Glutamatergic neuron (in vitro differentiated cells): ENCODE results near the gene PEX19. TPM values are rescaled to one million over a fixed set of nuclear protein-coding genes. Genes with fewer than 3 reads are reported as not detected.

ENCODE experiments used
- DNase-seq: peaks from one replicate; pipeline ENCODE4 v3.0.0; 2022
- H3K27ac Mint-ChIP-seq: one replicate; pipeline ENCODE4 v1.8.0; 2020; ENCODE audit warnings: mild to moderate bottlenecking, mixed read lengths, inconsistent platforms; ENCODE audit not compliant: unreplicated experiment
- H3K27me3 Mint-ChIP-seq: one replicate; pipeline ENCODE4 v1.8.0; 2020; ENCODE audit warnings: mild to moderate bottlenecking, moderate library complexity, mixed read lengths, inconsistent platforms; ENCODE audit not compliant: unreplicated experiment
- H3K36me3 Mint-ChIP-seq: one replicate; pipeline ENCODE4 v1.8.0; 2020; ENCODE audit warnings: mild to moderate bottlenecking, mixed read lengths, inconsistent platforms; ENCODE audit not compliant: unreplicated experiment
- H3K4me1 Mint-ChIP-seq: one replicate; pipeline ENCODE4 v1.8.0; 2020; ENCODE audit warnings: mild to moderate bottlenecking, low read depth, mixed read lengths, inconsistent platforms; ENCODE audit not compliant: unreplicated experiment
- H3K4me3 Mint-ChIP-seq: one replicate; pipeline ENCODE4 v1.8.0; 2020; ENCODE audit warnings: mild to moderate bottlenecking, mixed read lengths, inconsistent platforms; ENCODE audit not compliant: unreplicated experiment
- H3K9me3 Mint-ChIP-seq: one replicate; pipeline ENCODE4 v1.8.0; 2020; ENCODE audit warnings: mild to moderate bottlenecking, moderate library complexity, mixed read lengths, inconsistent platforms; ENCODE audit not compliant: unreplicated experiment
- total RNA-seq: library from RNA; stranded (reverse); fragmentation: NEBNext Ultra II Directional; extraction: Animal tissue kit (Norgen Biotek cat#: 25700); gene quantifications from one replicate; pipeline ENCODE4 v1.2.1, GENCODE V29; 2021; ENCODE audit not compliant: unreplicated experiment
- TF ChIP-seq, protein P1 (sequence below): fragments of 200-600 bp; sonication (generic); IDR thresholded peaks from one replicate; pipeline ENCODE4 v1.5.0; 2021; ENCODE audit not compliant: partially characterized antibody, unreplicated experiment

The PEX19 gene
- total RNA-seq, 1 donor from 2014 or later, result 48.8 TPM

DNA sequence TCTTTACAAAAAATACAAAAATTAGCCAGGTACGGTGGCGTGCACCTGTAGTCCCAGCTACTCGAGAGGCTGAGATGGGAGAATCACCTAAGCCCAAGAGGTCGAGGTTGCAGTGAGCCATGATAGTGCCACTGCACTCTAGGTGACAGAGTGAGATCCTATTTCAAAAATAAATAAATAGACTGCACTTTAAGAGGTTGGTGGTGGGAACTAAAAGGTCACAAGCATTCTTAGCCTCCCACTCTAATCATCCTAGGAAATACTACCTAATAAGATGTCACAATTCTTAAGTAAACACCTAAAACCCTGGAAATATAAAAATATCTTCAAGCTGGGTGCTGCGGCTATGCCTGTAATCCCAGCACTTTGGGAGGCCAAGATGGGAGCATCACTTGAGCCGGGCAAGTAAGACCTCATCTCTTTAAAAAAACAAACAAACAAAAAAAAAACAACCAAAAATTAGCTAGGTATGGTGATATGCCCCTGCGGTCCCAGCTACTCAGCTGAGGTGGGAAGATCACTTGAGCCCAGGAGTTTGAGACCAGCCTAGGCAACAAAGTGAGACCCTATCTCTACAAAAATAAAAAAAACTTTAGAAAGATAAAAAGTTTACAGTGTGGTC, 26.6 kb downstream of the PEX19 start:
- no peak overlapping the region for H3K4me3 Mint-ChIP-seq
- H3K36me3 Mint-ChIP-seq, result no peaks in the 10 kb centered on the region
- TF ChIP-seq, protein P1, sequence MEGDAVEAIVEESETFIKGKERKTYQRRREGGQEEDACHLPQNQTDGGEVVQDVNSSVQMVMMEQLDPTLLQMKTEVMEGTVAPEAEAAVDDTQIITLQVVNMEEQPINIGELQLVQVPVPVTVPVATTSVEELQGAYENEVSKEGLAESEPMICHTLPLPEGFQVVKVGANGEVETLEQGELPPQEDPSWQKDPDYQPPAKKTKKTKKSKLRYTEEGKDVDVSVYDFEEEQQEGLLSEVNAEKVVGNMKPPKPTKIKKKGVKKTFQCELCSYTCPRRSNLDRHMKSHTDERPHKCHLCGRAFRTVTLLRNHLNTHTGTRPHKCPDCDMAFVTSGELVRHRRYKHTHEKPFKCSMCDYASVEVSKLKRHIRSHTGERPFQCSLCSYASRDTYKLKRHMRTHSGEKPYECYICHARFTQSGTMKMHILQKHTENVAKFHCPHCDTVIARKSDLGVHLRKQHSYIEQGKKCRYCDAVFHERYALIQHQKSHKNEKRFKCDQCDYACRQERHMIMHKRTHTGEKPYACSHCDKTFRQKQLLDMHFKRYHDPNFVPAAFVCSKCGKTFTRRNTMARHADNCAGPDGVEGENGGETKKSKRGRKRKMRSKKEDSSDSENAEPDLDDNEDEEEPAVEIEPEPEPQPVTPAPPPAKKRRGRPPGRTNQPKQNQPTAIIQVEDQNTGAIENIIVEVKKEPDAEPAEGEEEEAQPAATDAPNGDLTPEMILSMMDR, result no peak
- peaks cover 8% of the 10 kb centered on the region for H3K9me3 Mint-ChIP-seq
- peaks cover 5% of the 10 kb centered on the region for H3K27me3 Mint-ChIP-seq
- no peak overlapping the region for H3K27ac Mint-ChIP-seq
- DNase-seq, result no peak
- H3K4me1 Mint-ChIP-seq, result peaks cover 15% of the 10 kb centered on the region

GRCh38 chr1:160257411-160258015, 27.4 kb downstream of the PEX19 start:
- H3K4me1 Mint-ChIP-seq, result peaks cover 15% of the 10 kb centered on the region
- no peaks in the 10 kb centered on the region for H3K36me3 Mint-ChIP-seq
- H3K9me3 Mint-ChIP-seq, result peaks cover 8% of the 10 kb centered on the region
- TF ChIP-seq, protein P1, result no peak
- no peak overlapping the region for H3K4me3 Mint-ChIP-seq
- no peak for DNase-seq
- peaks cover 5% of the 10 kb centered on the region for H3K27me3 Mint-ChIP-seq
- H3K27ac Mint-ChIP-seq, result no peak overlapping the region

GRCh38 chr1:160256396-160257046, 28.4 kb downstream of the PEX19 start:
- peaks cover 5% of the 10 kb centered on the region for H3K9me3 Mint-ChIP-seq
- no peaks in the 10 kb centered on the region for H3K36me3 Mint-ChIP-seq
- no peak for DNase-seq
- H3K27me3 Mint-ChIP-seq, result no peaks in the 10 kb centered on the region
- no peak overlapping the region for H3K27ac Mint-ChIP-seq
- H3K4me1 Mint-ChIP-seq, result peaks cover 18% of the 10 kb centered on the region
- no peak overlapping the region for H3K4me3 Mint-ChIP-seq
- TF ChIP-seq, protein P1, result no peak

GRCh38 chr1:160255781-160256300, 29.1 kb downstream of the PEX19 start:
- no peaks in the 10 kb centered on the region for H3K27me3 Mint-ChIP-seq
- no peaks in the 10 kb centered on the region for H3K36me3 Mint-ChIP-seq
- peaks cover 4% of the 10 kb centered on the region for H3K9me3 Mint-ChIP-seq
- no peak for DNase-seq
- H3K27ac Mint-ChIP-seq, result no peak overlapping the region
- H3K4me3 Mint-ChIP-seq, result no peak overlapping the region
- peaks cover 22% of the 10 kb centered on the region for H3K4me1 Mint-ChIP-seq
- TF ChIP-seq, protein P1, result no peak
